Measurements from ENCODE around the gene DAB1.

DNA sequence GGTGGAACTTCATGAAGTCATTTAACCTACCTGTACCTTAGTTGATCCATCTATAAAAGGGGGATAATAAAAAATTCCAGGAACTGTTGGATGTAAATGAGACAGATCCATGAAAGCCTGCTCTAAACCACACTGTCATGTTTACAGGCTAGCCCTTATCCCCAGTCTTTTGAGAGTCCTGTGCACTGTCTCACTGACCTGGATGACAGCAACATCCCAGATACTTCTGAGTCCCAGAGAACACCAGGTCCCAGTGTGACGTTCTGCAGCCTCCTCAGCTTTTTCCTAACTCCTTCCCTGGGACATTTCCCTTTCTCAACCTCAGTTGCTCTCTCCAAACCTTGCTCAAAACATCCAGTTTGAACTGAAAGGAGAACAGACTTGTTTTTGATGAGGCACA is 292.6 kb downstream of the DAB1 start:
- TF ChIP-seq, protein P1, sequence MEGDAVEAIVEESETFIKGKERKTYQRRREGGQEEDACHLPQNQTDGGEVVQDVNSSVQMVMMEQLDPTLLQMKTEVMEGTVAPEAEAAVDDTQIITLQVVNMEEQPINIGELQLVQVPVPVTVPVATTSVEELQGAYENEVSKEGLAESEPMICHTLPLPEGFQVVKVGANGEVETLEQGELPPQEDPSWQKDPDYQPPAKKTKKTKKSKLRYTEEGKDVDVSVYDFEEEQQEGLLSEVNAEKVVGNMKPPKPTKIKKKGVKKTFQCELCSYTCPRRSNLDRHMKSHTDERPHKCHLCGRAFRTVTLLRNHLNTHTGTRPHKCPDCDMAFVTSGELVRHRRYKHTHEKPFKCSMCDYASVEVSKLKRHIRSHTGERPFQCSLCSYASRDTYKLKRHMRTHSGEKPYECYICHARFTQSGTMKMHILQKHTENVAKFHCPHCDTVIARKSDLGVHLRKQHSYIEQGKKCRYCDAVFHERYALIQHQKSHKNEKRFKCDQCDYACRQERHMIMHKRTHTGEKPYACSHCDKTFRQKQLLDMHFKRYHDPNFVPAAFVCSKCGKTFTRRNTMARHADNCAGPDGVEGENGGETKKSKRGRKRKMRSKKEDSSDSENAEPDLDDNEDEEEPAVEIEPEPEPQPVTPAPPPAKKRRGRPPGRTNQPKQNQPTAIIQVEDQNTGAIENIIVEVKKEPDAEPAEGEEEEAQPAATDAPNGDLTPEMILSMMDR (IDR thresholded peaks at IDR 0.05) = no peak
- TF ChIP-seq EZH2 (IDR thresholded peaks at IDR 0.05) = no peak
- TF ChIP-seq EZH2phosphoT487 (IDR thresholded peaks at IDR 0.05) = no peak

All from neural progenitor cell (in vitro differentiated cells).